ENCODE measurements around the gene GLI1.
A peak's percentile ranks its signal among the peaks of the same experiment; 100 is the strongest.

GLI1 gene

GRCh38 chr12:57460468-57460784 lies 841 bp downstream of the GLI1 start:
- Histone ChIP-seq H4K20me1 (ENCODE audit: insufficient read depth, low read length) (no peaks in the 10 kb centered on the region), H3K4me2 (ENCODE audit: insufficient read depth, low read length) (peak overlapping the region; percentile 96), H3K36me3 (ENCODE audit: insufficient read depth, low read length) (no peaks in the 10 kb centered on the region), H3K27ac (ENCODE audit: low read length) (no peak overlapping the region), H3K27me3 (ENCODE audit: insufficient read depth, low read length, poor library complexity) (peaks cover 7% of the 10 kb centered on the region), H3K4me1 (ENCODE audit: insufficient read depth, low read length) (peaks cover 47% of the 10 kb centered on the region), H2AFZ (ENCODE audit: low read depth, low read length) (no peak overlapping the region), H3K4me3 (ENCODE audit: low read depth in 1 of 2, low read length in 2 of 2) (peak overlapping the region; percentile 30 to 70; a peak in 3 of 4 replicates), H3K9ac (ENCODE audit: low read depth, low read length) (peak overlapping the region; percentile 56; the same call in 1 of the 2 replicates), H3K79me2 (ENCODE audit: insufficient read depth, low read length) (no peaks in the 10 kb centered on the region), H3K9me3 (ENCODE audit: insufficient read depth, low read length, severe bottlenecking) (no peaks in the 10 kb centered on the region)
- ATAC-seq (ENCODE audit: insufficient read depth, low read depth) (no peak), DNase-seq (peak; percentile 28)
- no peak for TF ChIP-seq EZH2 (IDR thresholded peaks at IDR 0.05; ENCODE audit: borderline replicate concordance, low read depth, low read length, severe bottlenecking)
- TF ChIP-seq, protein P1, sequence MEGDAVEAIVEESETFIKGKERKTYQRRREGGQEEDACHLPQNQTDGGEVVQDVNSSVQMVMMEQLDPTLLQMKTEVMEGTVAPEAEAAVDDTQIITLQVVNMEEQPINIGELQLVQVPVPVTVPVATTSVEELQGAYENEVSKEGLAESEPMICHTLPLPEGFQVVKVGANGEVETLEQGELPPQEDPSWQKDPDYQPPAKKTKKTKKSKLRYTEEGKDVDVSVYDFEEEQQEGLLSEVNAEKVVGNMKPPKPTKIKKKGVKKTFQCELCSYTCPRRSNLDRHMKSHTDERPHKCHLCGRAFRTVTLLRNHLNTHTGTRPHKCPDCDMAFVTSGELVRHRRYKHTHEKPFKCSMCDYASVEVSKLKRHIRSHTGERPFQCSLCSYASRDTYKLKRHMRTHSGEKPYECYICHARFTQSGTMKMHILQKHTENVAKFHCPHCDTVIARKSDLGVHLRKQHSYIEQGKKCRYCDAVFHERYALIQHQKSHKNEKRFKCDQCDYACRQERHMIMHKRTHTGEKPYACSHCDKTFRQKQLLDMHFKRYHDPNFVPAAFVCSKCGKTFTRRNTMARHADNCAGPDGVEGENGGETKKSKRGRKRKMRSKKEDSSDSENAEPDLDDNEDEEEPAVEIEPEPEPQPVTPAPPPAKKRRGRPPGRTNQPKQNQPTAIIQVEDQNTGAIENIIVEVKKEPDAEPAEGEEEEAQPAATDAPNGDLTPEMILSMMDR (IDR thresholded peaks at IDR 0.05; ENCODE audit: borderline replicate concordance, extremely low read depth, low read length, poor library complexity, severe bottlenecking), result no peak

- H3K27ac ChIP-seq (ENCODE audit: low read length), result no peak overlapping the region
- H3K9ac ChIP-seq (ENCODE audit: low read depth, low read length), result peak overlapping the region; percentile 56
- no peaks in the 10 kb centered on the region for H3K9me3 ChIP-seq (ENCODE audit: insufficient read depth, low read length, severe bottlenecking)
- peak overlapping the region; percentile 96 for H3K4me2 ChIP-seq (ENCODE audit: insufficient read depth, low read length)
- no peaks in the 10 kb centered on the region for H4K20me1 ChIP-seq (ENCODE audit: insufficient read depth, low read length)
- TF ChIP-seq EZH2 (IDR thresholded peaks at IDR 0.05; ENCODE audit: borderline replicate concordance, low read depth, low read length, severe bottlenecking), result no peak
- TF ChIP-seq, protein P1 (IDR thresholded peaks at IDR 0.05; ENCODE audit: borderline replicate concordance, extremely low read depth, low read length, poor library complexity, severe bottlenecking), result no peak
- H3K4me1 ChIP-seq (ENCODE audit: insufficient read depth, low read length), result peaks cover 46% of the 10 kb centered on the region
- DNase-seq (no peak), ATAC-seq (ENCODE audit: insufficient read depth, low read depth) (no peak)
- peaks cover 7% of the 10 kb centered on the region for H3K27me3 ChIP-seq (ENCODE audit: insufficient read depth, low read length, poor library complexity)
- no peak overlapping the region for H2AFZ ChIP-seq (ENCODE audit: low read depth, low read length)
- no peaks in the 10 kb centered on the region for H3K79me2 ChIP-seq (ENCODE audit: insufficient read depth, low read length)
- peak overlapping the region; percentile 56 to 70; a peak in 3 of 4 replicates for H3K4me3 ChIP-seq (ENCODE audit: low read depth in 1 of 2, low read length in 2 of 2)
- no peaks in the 10 kb centered on the region for H3K36me3 ChIP-seq (ENCODE audit: insufficient read depth, low read length)
Observed at GRCh38 chr12:57460841-57461275, 1.3 kb downstream of the GLI1 start.

GRCh38 chr12:57461276-57461916 lies 1.8 kb downstream of the GLI1 start:
- H3K9ac ChIP-seq (ENCODE audit: low read depth, low read length), result peak overlapping the region; percentile 56
- peaks cover 44% of the 10 kb centered on the region for H3K4me1 ChIP-seq (ENCODE audit: insufficient read depth, low read length)
- ATAC-seq (ENCODE audit: insufficient read depth, low read depth) (peak; percentile 39), DNase-seq (peak; percentile 81)
- H2AFZ ChIP-seq (ENCODE audit: low read depth, low read length), result peak overlapping the region; percentile 88
- H3K4me2 ChIP-seq (ENCODE audit: insufficient read depth, low read length), result peak overlapping the region; percentile 96
- peak overlapping the region; percentile 56 to 70 for H3K4me3 ChIP-seq (ENCODE audit: low read depth in 1 of 2, low read length in 2 of 2)
- no peaks in the 10 kb centered on the region for H3K36me3 ChIP-seq (ENCODE audit: insufficient read depth, low read length)
- peaks cover 7% of the 10 kb centered on the region for H3K27me3 ChIP-seq (ENCODE audit: insufficient read depth, low read length, poor library complexity)
- no peaks in the 10 kb centered on the region for H4K20me1 ChIP-seq (ENCODE audit: insufficient read depth, low read length)
- H3K27ac ChIP-seq (ENCODE audit: low read length), result peak overlapping the region; percentile 65; the same call in 1 of the 2 replicates
- no peaks in the 10 kb centered on the region for H3K9me3 ChIP-seq (ENCODE audit: insufficient read depth, low read length, severe bottlenecking)
- TF ChIP-seq EZH2 (IDR thresholded peaks at IDR 0.05; ENCODE audit: borderline replicate concordance, low read depth, low read length, severe bottlenecking), result no peak
- TF ChIP-seq, protein P1 (IDR thresholded peaks at IDR 0.05; ENCODE audit: borderline replicate concordance, extremely low read depth, low read length, poor library complexity, severe bottlenecking), result no peak
- no peaks in the 10 kb centered on the region for H3K79me2 ChIP-seq (ENCODE audit: insufficient read depth, low read length)
